ENCODE results near the gene PTGIS.

- no peak for TF ChIP-seq CTCF (IDR thresholded peaks at IDR 0.05)
- no peak for TF ChIP-seq POLR2A (IDR thresholded peaks at IDR 0.05)
These were observed 24.0 kb downstream of the PTGIS start for GRCh38 chr20:49543858-49544437.

Measured in body of pancreas (tissue), 4 donors.